ENCODE data around the gene DSN1.

DSN1 gene

DNA sequence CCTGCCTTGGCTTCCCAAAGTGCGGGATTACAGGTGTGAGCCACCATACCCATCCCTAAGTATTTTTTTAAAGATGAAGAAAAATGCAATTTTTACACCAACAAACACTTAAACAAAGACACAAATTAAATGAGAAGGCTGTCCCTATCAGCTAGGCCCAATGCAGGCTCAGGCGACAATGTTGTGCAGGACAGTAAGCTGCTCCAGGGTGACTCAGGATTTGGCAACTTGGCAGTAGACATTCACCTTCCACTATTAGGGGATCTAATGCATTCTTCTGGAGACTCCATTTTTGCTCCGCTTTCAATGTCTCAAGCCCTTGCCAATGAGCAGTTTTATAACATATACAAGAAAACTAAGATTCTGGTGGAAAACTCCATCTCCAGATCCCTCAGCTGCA, 47.4 kb downstream of the DSN1 start:
- no peak overlapping the region for H3K4me3 ChIP-seq (ENCODE audit: low read length)
- no peaks in the 10 kb centered on the region for H4K20me1 ChIP-seq (ENCODE audit: control insufficient read depth, insufficient read depth, low read depth, low read length)
- TF ChIP-seq EZH2phosphoT487 (IDR thresholded peaks at IDR 0.05; ENCODE audit: borderline replicate concordance, low read length) = no peak
- TF ChIP-seq, protein P1, sequence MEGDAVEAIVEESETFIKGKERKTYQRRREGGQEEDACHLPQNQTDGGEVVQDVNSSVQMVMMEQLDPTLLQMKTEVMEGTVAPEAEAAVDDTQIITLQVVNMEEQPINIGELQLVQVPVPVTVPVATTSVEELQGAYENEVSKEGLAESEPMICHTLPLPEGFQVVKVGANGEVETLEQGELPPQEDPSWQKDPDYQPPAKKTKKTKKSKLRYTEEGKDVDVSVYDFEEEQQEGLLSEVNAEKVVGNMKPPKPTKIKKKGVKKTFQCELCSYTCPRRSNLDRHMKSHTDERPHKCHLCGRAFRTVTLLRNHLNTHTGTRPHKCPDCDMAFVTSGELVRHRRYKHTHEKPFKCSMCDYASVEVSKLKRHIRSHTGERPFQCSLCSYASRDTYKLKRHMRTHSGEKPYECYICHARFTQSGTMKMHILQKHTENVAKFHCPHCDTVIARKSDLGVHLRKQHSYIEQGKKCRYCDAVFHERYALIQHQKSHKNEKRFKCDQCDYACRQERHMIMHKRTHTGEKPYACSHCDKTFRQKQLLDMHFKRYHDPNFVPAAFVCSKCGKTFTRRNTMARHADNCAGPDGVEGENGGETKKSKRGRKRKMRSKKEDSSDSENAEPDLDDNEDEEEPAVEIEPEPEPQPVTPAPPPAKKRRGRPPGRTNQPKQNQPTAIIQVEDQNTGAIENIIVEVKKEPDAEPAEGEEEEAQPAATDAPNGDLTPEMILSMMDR (IDR thresholded peaks at IDR 0.05; ENCODE audit: low read depth, low read length, poor library complexity, severe bottlenecking) = no peak
- no peaks in the 10 kb centered on the region for H3K9me2 ChIP-seq (replicated peaks; ENCODE audit: control insufficient read depth, low read length)
- H3K27me3 ChIP-seq (ENCODE audit: control insufficient read depth, low read length) = no peaks in the 10 kb centered on the region
- H3K4me2 ChIP-seq (ENCODE audit: low read length) = no peak overlapping the region
- no peaks in the 10 kb centered on the region for H3K36me3 ChIP-seq (ENCODE audit: control insufficient read depth, low read length)
- no peak overlapping the region for H3K27ac ChIP-seq (ENCODE audit: low read depth, low read length)
- no peaks in the 10 kb centered on the region for H3K4me1 ChIP-seq (ENCODE audit: control insufficient read depth, low read length)
- no peaks in the 10 kb centered on the region for H3K79me2 ChIP-seq (ENCODE audit: control insufficient read depth, low read length)
- H3F3A ChIP-seq (ENCODE audit: control insufficient read depth, insufficient read depth) = no peaks in the 10 kb centered on the region
- no peaks in the 10 kb centered on the region for H3K9me3 ChIP-seq (ENCODE audit: control insufficient read depth, insufficient read depth, low read length)

DNA sequence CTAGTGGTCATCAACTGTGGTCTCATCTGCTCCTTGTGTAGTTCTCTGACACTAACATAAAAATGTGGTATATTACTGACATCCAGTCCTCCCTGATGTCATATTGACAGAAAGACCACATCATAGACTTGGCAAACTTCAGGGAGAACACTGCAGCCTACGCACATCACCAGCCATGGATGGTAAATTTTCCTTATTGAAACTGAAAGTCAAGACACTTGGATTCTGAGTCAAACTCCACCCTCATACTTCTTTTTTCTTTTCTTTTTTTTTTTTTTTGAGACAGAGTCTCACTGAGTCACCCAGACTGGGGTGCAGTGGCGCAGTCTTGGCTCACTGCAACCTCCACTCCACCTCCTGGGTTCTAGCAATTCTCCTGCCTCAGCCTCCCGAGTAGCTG, 53.1 kb downstream of the DSN1 start:
- no peaks in the 10 kb centered on the region for H4K20me1 ChIP-seq (ENCODE audit: control insufficient read depth, insufficient read depth, low read depth, low read length)
- TF ChIP-seq, protein P1 (IDR thresholded peaks at IDR 0.05; ENCODE audit: low read depth, low read length, poor library complexity, severe bottlenecking) = no peak
- TF ChIP-seq EZH2phosphoT487 (IDR thresholded peaks at IDR 0.05; ENCODE audit: borderline replicate concordance, low read length) = no peak
- H3K9me3 ChIP-seq (ENCODE audit: control insufficient read depth, insufficient read depth, low read length) = no peaks in the 10 kb centered on the region
- H3F3A ChIP-seq (ENCODE audit: control insufficient read depth, insufficient read depth) = 0 out of 2 replicates have a peak, but pooled peaks cover 2% of the 10 kb centered on the region
- no peak overlapping the region for H3K27ac ChIP-seq (ENCODE audit: low read depth, low read length)
- no peaks in the 10 kb centered on the region for H3K79me2 ChIP-seq (ENCODE audit: control insufficient read depth, low read length)
- H3K4me3 ChIP-seq (ENCODE audit: low read length) = no peak overlapping the region
- no peak overlapping the region for H3K4me2 ChIP-seq (ENCODE audit: low read length)
- H3K36me3 ChIP-seq (ENCODE audit: control insufficient read depth, low read length) = no peaks in the 10 kb centered on the region
- no peaks in the 10 kb centered on the region for H3K9me2 ChIP-seq (replicated peaks; ENCODE audit: control insufficient read depth, low read length)
- no peaks in the 10 kb centered on the region for H3K27me3 ChIP-seq (ENCODE audit: control insufficient read depth, low read length)
- no peaks in the 10 kb centered on the region for H3K4me1 ChIP-seq (ENCODE audit: control insufficient read depth, low read length)

DNA sequence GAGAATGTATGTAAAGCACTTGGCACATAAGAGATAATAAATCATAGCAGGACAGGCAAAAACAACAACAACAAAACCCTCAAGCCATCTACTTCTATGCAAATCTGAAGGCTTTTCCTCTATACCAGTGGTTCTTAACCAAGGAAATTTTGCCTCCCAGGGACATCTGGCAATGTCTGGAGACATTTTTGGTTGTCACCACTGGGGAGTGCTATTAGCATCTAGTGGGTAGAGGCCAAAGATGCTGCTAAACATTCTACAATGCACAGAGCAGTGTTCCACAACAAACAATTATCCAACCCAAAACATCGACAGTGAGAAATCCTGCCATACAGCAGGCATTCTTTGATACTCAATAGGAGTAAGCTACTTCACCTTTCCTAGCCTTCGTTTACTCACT, 55.9 kb downstream of the DSN1 start:
- TF ChIP-seq, protein P1 (IDR thresholded peaks at IDR 0.05; ENCODE audit: low read depth, low read length, poor library complexity, severe bottlenecking) = peak; percentile 61
- no peak for TF ChIP-seq EZH2phosphoT487 (IDR thresholded peaks at IDR 0.05; ENCODE audit: borderline replicate concordance, low read length)
- H3K4me2 ChIP-seq (ENCODE audit: low read length) = no peak overlapping the region
- no peaks in the 10 kb centered on the region for H3K9me3 ChIP-seq (ENCODE audit: control insufficient read depth, insufficient read depth, low read length)
- no peaks in the 10 kb centered on the region for H3K4me1 ChIP-seq (ENCODE audit: control insufficient read depth, low read length)
- 0 out of 2 replicates have a peak, but pooled peaks cover 2% of the 10 kb centered on the region for H3F3A ChIP-seq (ENCODE audit: control insufficient read depth, insufficient read depth)
- H3K36me3 ChIP-seq (ENCODE audit: control insufficient read depth, low read length) = no peaks in the 10 kb centered on the region
- H3K79me2 ChIP-seq (ENCODE audit: control insufficient read depth, low read length) = no peaks in the 10 kb centered on the region
- no peaks in the 10 kb centered on the region for H3K9me2 ChIP-seq (replicated peaks; ENCODE audit: control insufficient read depth, low read length)
- no peak overlapping the region for H3K27ac ChIP-seq (ENCODE audit: low read depth, low read length)
- H4K20me1 ChIP-seq (ENCODE audit: control insufficient read depth, insufficient read depth, low read depth, low read length) = no peaks in the 10 kb centered on the region
- no peak overlapping the region for H3K4me3 ChIP-seq (ENCODE audit: low read length)
- no peaks in the 10 kb centered on the region for H3K27me3 ChIP-seq (ENCODE audit: control insufficient read depth, low read length)

Measured in DOHH2 (cell line).